HG02938 (cell line): ENCODE results near the gene MYO1A.
A peak's percentile ranks its signal among the peaks of the same experiment; 100 is the strongest.
"Not testable (repeated sequence)": the region's sequence is repeated elsewhere in the genome, so short reads cannot be mapped to it uniquely, and the experiment has no call there.

Experiments
- ATAC-seq: cut with Tn5 transposase; IDR thresholded peaks from one replicate; pipeline ENCODE4 v1.9.1; 2021; ENCODE audit warnings: mild to moderate bottlenecking, moderate library complexity; ENCODE audit not compliant: unreplicated experiment

MYO1A gene

DNA sequence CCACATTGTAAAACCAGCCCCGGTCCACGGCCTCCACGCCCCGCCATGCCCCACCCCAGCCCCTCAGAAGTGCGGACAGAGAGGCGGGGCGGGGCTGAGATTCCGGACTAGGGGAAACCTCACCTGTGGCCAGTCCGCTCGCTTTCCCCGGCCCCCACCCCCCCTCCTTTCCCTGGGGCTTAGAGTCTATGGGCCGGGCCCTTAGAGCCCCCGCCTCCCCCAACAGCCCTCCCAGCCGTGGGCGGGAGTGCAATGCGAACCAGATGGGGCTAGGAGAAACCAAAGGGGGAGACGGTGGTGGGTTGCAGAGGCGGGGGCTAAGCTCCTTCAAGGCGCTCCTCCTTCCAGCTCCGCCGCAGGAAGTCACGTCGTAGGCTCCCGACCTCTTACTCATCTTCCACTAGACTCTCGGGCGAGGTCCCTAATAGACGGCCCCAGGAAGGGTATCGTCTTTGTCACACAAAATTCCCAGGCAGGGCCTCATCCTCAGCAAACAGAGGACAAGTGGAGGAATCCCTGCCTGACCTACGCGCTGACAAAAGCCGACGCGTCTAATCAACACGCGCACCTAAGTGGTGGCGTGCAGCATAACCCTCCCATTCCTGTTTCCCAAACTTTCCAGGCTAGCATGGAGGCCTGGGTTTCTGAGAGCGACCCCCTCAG lies 37.9 kb upstream of the MYO1A start:
- peak; percentile 35 for ATAC-seq

DNA sequence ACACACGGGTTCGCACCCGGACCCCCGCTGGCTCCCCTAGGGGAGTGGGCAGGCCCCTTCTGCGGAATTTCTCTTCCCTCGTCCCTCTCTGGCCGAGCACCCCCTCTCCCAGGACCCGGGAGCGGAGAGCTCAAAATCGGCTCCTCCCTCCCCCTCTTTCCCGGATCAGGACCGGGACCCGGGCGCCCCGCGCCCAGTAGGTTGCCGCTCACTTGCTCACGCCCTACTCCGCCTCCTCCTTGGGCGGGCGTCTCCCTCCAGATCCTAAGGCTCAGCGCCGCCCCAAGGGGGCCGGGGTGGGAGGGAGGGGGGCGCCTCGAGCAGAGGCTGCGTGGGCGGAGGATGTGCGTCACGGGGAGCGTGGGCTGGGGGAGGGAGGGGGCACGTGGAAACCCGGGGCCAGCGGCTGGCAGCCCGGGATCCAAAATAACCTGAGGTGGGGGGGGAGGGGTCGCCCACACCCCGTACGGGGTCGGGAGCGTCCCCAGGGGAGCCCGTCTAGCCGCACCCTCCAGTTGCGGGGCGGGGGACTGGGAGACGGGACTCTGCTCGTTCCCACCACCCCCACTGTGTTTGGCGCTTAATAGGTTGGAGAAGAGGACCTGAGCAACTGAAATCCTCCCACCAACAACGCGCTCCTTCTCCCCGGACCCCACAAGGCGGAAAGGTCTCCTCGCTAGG lies 37.2 kb upstream of the MYO1A start:
- peak; percentile 18 for ATAC-seq

DNA sequence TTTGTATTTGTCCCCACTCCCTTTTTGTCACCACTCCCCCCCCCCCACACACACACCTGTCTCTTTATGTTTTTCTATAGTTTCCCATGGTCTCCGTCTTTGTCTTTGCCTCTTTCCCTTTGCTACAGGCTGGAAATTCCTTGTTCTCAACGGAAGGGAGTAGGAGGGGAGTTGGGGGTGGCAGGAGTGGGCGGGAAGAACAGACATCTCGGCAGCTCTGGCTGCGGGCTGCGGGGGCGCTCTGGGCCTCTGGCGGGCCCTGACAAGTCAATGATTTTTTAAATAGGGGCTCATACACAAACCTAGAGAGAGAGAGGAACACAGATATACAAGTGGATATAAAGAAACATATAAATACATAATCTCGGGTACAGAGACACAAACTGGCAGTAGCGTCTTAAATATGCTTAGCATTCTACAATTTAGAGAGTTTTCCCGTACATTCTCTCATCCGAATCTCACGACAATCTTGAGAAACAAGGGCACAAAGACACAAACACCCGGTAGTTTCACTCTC lies 36.6 kb upstream of the MYO1A start:
- ATAC-seq, result no peak

DNA sequence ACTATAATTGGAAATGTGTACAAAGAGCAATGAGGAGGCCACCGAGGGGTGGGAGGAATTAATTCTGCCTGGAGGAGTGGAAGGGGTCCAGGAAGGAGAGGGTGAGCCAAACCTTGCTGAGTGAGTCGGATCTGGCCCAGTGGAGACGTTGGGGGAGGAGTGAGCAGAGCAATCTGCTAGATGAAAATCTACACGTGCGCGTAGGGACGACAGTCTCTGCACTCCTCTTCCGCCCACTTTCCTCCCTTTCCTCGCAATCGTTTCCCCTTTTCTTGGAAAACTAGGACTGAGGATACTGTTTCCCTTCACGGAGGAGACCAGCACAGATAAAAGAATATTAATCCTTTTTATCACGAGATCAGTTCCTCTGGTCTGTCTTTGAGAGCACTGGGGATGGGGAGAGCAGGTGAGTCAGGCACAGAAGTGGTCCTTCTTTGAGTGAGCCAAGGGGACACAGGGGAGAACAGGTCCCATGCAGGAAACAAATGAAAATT lies 36.1 kb upstream of the MYO1A start:
- no peak for ATAC-seq

DNA sequence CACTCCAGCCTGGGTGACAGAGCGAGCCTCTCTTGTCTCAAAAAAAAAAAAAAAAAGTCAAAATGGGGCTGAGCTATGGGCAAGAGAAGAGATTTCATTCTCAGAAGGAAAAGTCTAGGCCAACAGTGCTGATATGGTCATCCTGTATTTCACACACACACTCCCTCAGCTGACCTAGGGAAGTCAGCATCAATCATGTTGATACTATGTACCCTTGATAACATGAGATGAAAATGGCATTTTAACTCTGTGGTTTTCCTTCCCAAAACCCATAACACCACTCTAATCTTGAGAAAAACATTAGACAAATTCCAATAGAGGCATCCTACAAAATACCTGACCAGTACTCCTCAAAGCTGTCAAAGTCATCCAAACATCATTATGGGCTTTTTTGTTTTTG lies 30.9 kb upstream of the MYO1A start:
- no peak for ATAC-seq

DNA sequence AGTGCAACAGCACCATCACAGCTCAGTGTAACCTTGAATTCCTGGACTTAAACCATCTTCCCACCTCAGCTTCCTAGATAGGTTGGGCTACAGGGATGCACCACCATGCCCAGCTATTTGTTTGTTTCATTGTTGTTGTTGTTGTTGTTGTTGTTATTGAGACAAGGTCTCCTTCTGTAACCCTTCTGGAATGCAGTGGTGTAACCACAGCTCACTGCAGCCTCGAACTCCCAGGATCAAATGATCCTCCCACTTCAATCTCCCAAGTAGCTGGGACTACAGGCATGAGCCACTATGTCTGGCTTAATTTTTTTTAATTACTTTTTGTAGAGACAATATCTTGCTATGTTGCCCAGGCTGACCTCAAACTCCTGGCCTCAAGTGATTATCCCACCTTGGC lies 29.9 kb upstream of the MYO1A start:
- no peak for ATAC-seq

DNA sequence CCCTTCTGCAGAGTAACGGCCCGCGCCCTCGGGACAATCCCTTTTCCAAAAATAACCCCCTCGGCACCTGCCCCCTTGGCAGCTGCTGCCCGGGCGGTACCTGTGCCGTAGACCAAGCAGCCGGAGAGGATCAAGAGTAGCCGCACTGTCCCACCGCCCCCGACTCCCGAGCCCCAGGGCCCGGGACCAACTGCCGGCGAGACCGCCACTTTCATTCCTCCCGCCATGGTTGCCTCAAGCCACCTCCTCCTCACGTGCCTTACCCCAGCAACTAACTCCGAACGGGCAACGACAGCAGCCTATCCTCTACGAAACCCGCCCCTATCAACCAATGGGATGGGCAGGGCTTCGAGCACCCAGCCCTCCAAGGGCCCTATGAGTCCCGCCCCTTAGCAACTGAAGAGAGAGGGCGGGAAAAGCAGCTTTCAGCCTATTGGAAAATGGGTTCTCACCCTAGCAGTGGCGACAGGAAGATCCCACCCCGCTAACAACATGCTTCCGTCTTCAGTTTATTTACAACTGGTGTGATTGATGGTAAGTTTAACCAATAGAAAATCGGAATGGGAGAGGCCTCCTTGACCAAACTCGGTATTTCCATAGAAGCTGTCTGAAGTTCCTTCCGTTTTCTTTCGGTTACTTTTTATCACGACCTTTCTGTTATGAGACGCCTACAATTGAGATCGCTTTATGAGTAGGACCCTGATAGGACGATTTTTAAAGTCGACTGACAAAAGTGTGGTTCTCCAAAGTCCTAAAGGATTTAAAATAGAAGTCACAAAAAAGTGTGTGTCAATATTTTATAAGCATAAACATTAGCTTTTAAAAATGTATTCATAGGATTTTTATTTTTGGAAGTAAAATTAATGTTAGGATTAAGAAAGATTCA lies 28.8 kb upstream of the MYO1A start, which contains the start of gene NEMP1:
Gene NEMP1 (minus strand): TSS at position 273 of the 886 bp plus-strand sequence. CDS start 46 bp downstream, at position 227.
- peak; percentile 96 for ATAC-seq

DNA sequence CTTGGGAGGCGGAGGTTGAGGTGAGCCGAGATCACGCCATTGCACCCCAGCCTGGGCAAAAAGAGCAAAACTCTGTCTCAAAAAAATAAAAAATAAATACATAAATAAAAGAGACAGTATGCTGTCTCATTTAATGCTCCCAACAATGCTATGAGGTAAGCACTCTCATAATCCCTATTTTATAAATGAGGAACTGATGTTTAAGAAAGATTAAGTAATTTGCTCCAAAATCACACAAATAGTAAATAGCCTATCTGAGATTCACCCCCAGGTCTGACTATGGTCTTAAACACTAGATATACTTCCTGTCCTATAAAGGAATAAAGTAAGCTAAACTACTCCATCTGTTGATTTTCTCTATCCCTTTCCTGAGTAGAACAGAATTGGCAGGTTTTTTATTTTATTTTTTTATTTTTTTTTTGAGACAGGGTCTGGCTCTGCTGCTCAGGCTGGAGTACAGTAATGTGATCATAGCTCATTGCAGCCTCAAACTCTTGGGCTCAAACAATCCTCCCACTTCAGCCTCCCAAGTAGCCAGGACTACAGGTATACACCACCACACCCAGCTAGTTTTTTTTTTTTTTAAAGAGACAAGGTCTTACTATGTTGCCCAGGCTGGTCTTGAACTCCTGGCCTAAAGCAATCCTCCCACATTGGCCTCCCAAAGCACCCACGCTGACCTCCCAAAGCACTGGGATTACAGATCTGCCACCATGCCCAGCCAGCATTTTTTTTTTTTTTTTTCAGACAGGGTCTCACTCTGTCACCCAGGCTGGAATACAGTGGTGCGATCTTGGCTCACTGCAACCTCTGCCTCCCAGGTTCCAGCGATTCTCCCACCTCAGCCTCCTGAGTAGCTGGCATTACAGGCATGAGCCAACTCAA lies 23.9 kb upstream of the MYO1A start:
- not testable (repeated sequence) for ATAC-seq

DNA sequence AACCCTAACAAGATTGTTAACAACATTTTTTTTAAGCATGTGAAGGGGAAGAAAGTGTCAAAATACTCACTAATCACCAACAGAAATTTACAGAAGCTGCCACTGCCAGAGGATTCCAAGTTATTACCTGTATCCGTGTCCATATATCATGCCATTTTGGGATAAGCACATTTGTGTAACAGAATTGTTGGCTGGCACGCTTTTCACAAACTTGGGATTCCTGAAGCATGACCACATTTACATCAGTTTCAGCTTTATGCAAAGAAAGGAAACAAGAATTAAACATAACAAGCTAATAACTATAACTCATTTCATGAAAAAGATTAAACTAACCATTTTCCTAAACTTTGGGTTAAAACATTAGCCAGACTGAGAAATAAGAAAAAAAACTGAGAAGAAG lies 22.7 kb upstream of the MYO1A start:
- ATAC-seq, result no peak

DNA sequence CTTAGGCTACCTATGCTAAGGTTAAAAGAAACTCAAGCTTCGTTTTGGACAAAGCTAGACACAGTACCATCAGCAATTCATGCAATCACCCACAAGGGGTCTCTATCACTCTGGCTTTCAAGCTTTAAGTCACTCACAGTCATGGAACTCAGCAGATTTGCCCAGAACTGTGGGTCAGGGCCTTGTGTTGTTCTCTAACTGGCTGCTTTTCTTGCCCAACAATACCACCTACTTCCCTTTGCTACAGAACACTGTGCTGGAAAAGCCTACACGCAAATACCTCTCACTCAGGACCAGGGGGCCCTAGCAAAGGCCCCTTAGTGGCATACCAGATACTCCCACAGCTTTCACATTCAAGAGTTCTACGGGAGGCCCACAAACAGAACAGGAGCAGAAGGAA lies 19.6 kb upstream of the MYO1A start:
- peak; percentile 75 for ATAC-seq

DNA sequence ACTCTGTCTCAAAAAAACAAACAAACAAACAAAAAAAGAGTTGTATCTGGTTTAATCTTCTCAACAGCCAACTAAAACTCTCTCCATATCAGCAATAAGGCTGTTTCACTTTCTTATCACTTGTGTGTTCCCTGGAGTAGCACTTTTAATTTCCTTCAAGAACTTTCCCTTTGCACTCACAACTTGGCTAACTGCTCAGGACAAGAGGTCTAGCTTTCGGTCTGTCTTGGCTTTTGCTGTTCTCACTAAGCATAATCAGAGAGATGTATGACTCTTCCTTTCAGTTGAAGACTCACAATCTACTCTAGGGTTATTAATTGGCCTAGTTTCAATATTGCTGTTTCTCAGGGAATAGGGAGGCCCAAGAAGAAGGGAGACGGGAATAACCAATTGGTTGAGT lies 16.3 kb upstream of the MYO1A start:
- ATAC-seq, result no peak

DNA sequence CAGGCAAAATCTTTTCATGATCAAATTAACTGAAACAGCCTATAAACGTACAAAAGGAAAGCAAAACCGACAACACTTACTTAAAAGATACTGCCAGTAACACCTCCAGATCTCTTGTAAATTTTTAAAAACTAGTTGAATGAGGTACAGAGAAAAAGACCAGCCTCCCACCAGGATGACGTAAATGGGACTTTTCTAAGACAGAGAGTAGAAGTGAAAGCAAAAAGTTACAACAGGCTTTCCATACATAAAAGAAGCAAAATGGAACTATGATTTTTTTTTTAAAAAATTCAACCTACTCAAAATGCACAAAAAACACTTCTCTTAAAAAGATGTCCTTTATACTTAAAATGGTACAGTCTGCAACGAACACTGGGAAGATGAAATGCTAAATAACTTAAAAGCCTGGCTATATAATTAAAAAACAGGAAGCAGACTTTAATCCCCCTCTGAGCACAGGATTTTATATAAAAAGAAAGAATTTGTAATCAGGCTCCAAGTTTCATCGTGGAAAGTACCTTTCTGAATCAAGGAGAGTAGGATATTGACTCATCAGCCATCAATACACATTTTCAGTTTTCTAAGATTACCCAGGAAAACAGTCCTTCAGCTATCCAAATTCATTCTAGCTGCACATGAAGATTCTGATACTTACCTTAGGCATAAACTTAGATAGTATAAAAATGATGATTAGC lies 14.2 kb upstream of the MYO1A start:
- ATAC-seq, result peak; percentile 81

DNA sequence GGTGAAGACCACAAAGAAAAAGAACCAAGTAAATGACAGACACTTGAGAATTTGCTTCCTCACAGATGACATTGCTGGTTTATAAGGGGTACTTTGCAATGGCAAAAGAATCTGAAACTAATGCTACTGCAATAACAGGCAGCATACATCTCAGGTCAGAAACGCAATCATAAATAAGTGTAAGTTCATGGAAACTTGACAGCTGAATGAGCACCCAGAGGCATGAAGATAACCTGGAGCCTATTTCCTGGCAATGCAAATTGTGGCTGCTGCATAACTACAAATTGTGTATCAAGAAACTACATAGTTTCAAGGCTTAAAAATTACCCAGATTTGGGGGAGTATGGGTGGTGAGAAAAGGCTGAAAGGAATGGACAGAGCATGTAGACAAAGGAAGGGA lies 8.5 kb upstream of the MYO1A start:
- ATAC-seq, result no peak

DNA sequence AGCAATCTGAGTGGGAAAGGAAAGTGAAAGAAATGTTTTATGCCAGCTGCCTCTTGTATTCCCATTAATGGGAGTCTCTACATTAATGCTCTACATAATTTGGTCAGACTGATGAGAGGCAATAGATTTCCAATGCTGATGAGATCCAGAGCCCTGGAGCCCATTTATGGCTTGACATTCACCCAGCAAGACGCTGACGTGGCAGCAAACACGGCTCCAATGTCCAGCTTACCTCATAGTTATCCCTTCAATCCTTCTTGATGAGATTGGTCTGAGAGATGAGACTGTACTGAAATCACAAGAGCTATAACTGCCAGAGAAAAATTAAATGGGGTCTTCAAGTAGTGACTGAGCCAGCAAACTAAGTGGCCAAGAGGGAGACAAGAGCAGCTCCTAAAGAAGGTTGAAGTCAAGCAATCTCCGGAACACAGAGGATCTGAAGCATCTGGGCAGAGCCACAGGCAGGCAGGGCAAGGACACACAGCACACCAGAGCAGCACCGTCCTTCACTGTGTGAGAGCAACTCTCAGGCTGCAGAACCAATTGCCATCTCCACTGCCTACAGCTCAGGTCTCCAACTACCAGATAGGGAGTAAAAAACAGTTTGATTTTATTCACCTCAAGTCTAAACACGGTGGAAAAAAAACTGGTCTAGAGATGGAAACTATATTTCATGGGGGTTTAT lies 7.3 kb upstream of the MYO1A start:
- ATAC-seq, result no peak

DNA sequence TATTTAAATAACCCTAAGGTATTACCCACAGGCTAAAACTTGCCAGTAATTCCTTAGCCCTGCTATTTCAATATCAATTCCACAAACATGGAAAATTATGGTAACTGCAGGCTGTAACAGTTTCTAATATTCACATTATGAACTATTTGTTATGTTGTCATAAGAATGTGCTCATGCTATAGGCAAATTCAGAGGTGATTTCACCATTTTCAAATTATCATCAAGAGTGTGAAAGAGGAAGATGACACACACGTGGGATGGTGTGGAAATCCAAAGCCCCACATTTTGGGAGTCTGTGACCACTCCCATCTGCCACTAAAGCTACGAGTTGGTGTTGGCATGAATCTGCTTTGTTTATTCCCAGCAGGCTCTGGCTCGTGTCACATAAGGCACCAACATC lies 5.9 kb upstream of the MYO1A start:
- ATAC-seq, result no peak

DNA sequence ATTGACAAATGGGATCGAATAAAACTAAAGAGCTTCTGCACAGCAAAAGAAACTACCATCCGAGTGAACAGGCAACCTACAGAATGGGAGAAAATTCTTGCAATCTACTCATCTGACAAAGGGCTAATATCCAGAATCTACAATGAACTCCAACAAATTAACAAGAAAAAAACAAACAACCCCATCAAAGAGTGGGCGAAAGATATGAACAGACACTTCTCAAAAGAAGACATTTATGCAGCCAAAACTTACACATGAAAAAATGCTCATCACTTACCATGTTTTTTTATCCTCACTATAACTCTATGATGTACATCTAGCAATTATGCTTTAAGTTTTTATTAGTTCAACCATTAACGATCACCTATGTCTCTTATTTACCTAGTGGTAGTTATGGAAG lies 4.0 kb upstream of the MYO1A start:
- ATAC-seq, result not testable (repeated sequence)

DNA sequence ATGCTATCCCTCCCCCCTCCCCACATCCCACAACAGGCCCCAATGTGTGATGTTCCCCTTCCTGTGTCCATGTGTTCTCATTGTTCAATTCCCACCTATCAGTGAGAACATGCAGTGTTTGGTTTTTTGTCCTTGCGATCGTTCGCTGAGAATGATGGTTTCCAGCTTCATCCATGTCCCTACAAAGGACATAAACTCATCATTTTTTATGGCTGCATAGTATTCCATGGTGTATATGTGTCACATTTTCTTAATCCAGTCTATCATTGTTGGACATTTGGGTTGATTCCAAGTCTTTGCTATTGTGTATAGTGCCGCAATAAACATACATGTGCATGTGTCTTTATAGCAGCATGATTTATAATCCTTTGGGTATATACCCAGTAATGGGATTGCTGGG lies 3.2 kb upstream of the MYO1A start:
- ATAC-seq, result not testable (repeated sequence)

DNA sequence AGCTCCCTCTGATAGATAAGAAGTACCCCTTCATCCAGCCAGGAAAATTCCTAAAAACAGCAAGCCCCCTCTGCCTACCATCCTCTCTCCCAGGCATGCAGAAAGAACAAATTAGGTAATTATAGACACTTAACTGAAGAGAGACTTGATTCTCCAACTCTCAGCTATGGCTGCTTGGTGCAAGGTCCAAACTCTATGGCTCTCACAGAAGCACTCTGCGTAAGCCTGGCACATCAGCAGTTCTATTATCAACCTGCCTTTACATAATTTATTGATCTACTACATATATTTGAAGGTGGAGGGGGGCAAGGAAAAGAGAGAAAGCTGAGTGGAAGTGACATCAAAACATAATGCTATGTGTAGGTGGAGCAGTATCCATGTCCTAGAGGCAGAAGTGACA lies 1.1 kb upstream of the MYO1A start:
- no peak for ATAC-seq

DNA sequence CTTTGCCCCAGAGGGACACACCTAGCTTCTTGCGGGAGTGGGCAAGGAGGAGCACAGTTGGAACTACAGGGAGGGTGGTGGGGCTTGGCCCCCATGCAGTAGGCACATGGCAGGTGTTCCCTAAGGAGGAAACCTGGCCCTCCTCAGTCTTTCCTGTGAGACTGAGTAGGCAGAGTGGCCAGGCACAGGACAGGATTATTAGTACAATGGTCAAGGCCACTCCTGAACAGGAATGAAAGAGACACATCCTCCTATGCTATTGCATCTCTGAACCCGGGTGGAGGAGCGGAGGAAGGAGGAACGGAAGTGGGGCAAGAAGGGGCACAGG lies 846 bp downstream of the MYO1A start:
- no peak for ATAC-seq
